ENCODE measurements around the gene TMTC1. TPM values are rescaled to one million over a fixed set of nuclear protein-coding genes. Genes with fewer than 3 reads are reported as not detected.

Gene TMTC1
- polyA plus RNA-seq, 1 donor (not counting 4 experiments of a cell fraction or from before 2014, with no cell fraction given), result 3.7 TPM

- no peak overlapping the region for H3K4me3 ChIP-seq (ENCODE audit: control insufficient read depth in 2 of 3, extremely low read depth in 1 of 3, insufficient read depth in 2 of 3, low read depth in 1 of 3, low read length in 3 of 3)
- H3K9me1 ChIP-seq (ENCODE audit: control insufficient read depth, extremely low read depth, insufficient read depth, low read length), result no peaks in the 10 kb centered on the region
- peaks cover 6% of the 10 kb centered on the region for H3K4me1 ChIP-seq (ENCODE audit: control insufficient read depth, extremely low read depth, insufficient read depth, low read length)
- no peaks in the 10 kb centered on the region for H3K9me3 ChIP-seq (ENCODE audit: control insufficient read depth, low read depth, low read length)
- no peaks in the 10 kb centered on the region for H3K27me3 ChIP-seq (ENCODE audit: control insufficient read depth, extremely low read depth, insufficient read depth, low read length)
- no peak for TF ChIP-seq CTCF (optimal IDR thresholded peaks at IDR 0.05 in 1 of 3, IDR thresholded peaks at IDR 0.05 in 1 of 3, conservative IDR thresholded peaks at IDR 0.05 in 1 of 3; ENCODE audit: extremely low read depth in 1 of 3, insufficient read depth in 2 of 3, low read length in 3 of 3)
- TF ChIP-seq EZH2 (IDR thresholded peaks at IDR 0.05; ENCODE audit: low read length), result no peak
- FAIRE-seq, result no peak
- H4K20me1 ChIP-seq (ENCODE audit: control insufficient read depth, extremely low read depth, insufficient read depth, low read length), result no peaks in the 10 kb centered on the region
- H3K27ac ChIP-seq (ENCODE audit: control insufficient read depth, insufficient read depth, low read length), result no peak overlapping the region
- dilution Hi-C loops (cut with MboI; ENCODE audit: extremely low pct_ligation_motif_present, low sequenced_read_pairs), result no loop called here
- no peak for DNase-seq (ENCODE audit: low read depth, low spot score)
- no peak overlapping the region for H3K4me2 ChIP-seq (ENCODE audit: control insufficient read depth, extremely low read depth, insufficient read depth, low read depth, low read length)
- no peaks in the 10 kb centered on the region for H3K79me2 ChIP-seq (ENCODE audit: control insufficient read depth, insufficient read depth, low read length)
- no peaks in the 10 kb centered on the region for H3K36me3 ChIP-seq (ENCODE audit: control insufficient read depth in 2 of 2, extremely low read depth in 1 of 2, insufficient read depth in 2 of 2, low read length in 2 of 2)
- no peak overlapping the region for H2AFZ ChIP-seq (ENCODE audit: control insufficient read depth, low read length)
- no peak overlapping the region for H3K9ac ChIP-seq (ENCODE audit: control insufficient read depth, extremely low read depth, insufficient read depth, low read length)
Measured at GRCh38 chr12:29691161-29691854, 92.4 kb downstream of the TMTC1 start.

- no peak for TF ChIP-seq EZH2 (IDR thresholded peaks at IDR 0.05; ENCODE audit: low read length)
- no peak for TF ChIP-seq CTCF (optimal IDR thresholded peaks at IDR 0.05 in 1 of 3, IDR thresholded peaks at IDR 0.05 in 1 of 3, conservative IDR thresholded peaks at IDR 0.05 in 1 of 3; ENCODE audit: extremely low read depth in 1 of 3, insufficient read depth in 2 of 3, low read length in 3 of 3)
- H2AFZ ChIP-seq (ENCODE audit: control insufficient read depth, low read length), result no peak overlapping the region
- DNase-seq (ENCODE audit: low read depth, low spot score) (no peak), FAIRE-seq (no peak)
- H3K27me3 ChIP-seq (ENCODE audit: control insufficient read depth, extremely low read depth, insufficient read depth, low read length), result no peaks in the 10 kb centered on the region
- no peaks in the 10 kb centered on the region for H4K20me1 ChIP-seq (ENCODE audit: control insufficient read depth, extremely low read depth, insufficient read depth, low read length)
- no peaks in the 10 kb centered on the region for H3K9me1 ChIP-seq (ENCODE audit: control insufficient read depth, extremely low read depth, insufficient read depth, low read length)
- H3K9ac ChIP-seq (ENCODE audit: control insufficient read depth, extremely low read depth, insufficient read depth, low read length), result no peak overlapping the region
- no peaks in the 10 kb centered on the region for H3K36me3 ChIP-seq (ENCODE audit: control insufficient read depth in 2 of 2, extremely low read depth in 1 of 2, insufficient read depth in 2 of 2, low read length in 2 of 2)
- H3K4me3 ChIP-seq (ENCODE audit: control insufficient read depth in 2 of 3, extremely low read depth in 1 of 3, insufficient read depth in 2 of 3, low read depth in 1 of 3, low read length in 3 of 3), result no peak overlapping the region
- no peaks in the 10 kb centered on the region for H3K9me3 ChIP-seq (ENCODE audit: control insufficient read depth, low read depth, low read length)
- dilution Hi-C loops (cut with MboI; ENCODE audit: extremely low pct_ligation_motif_present, low sequenced_read_pairs), result no loop called here
- H3K4me2 ChIP-seq (ENCODE audit: control insufficient read depth, extremely low read depth, insufficient read depth, low read depth, low read length), result no peak overlapping the region
- H3K27ac ChIP-seq (ENCODE audit: control insufficient read depth, insufficient read depth, low read length), result no peak overlapping the region
- H3K4me1 ChIP-seq (ENCODE audit: control insufficient read depth, extremely low read depth, insufficient read depth, low read length), result peaks cover 6% of the 10 kb centered on the region
- no peaks in the 10 kb centered on the region for H3K79me2 ChIP-seq (ENCODE audit: control insufficient read depth, insufficient read depth, low read length)
Measured at GRCh38 chr12:29690728-29691127, 93.0 kb downstream of the TMTC1 start.
